ENCODE data around the gene FASTK. TPM values are rescaled to one million over a fixed set of nuclear protein-coding genes. Genes with fewer than 3 reads are reported as not detected.
A peak's percentile ranks its signal among the peaks of the same experiment; 100 is the strongest.

FASTK gene
- total RNA-seq, 1 donor from 2014 or later = 22.4 TPM

DNA sequence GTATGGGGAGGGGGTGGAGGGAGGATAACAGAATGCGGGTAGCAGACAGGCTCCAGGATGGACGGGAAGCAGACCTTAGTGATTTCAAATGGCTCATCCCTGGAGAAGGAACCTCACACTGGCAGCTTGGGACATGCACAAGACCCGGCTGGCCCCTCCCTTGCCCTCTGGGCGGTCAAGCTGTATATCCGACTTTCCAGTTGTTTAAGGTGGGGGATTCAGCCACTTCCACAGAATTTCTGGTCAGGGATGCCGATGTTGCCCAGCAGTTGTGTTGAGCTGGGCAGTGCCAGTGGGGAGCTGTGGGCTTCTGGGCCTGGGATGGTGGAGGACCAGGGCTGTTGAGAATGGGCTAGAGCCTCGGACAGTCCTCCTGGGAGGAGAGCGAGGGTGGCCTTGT, 48.1 kb upstream of the FASTK start:
- Mint-ChIP-seq H3K36me3 (peaks cover 23% of the 10 kb centered on the region), H3K9me3 (no peaks in the 10 kb centered on the region), H3K4me1 (peaks cover 19% of the 10 kb centered on the region), H3K4me3 (no peak overlapping the region), H3K27ac (no peak overlapping the region), H3K27me3 (ENCODE audit: insufficient read depth, low read depth) (peaks cover 16% of the 10 kb centered on the region)
- no peak overlapping the region for H3K4me3 ChIP-seq
- peaks cover 8% of the 10 kb centered on the region for H3K4me1 ChIP-seq
- no peak overlapping the region for H3K4me2 ChIP-seq
- H3K27ac ChIP-seq = no peak overlapping the region
- H4K20me1 ChIP-seq (ENCODE audit: low read depth) = peaks cover 46% of the 10 kb centered on the region
- H3K27me3 ChIP-seq = no peaks in the 10 kb centered on the region
- no peak overlapping the region for H3K9ac ChIP-seq
- no peaks in the 10 kb centered on the region for H3K79me2 ChIP-seq (ENCODE audit: low read depth)
- no peaks in the 10 kb centered on the region for H3K36me3 ChIP-seq
- H2AFZ ChIP-seq (replicated peaks) = no peak overlapping the region
- peaks cover 34% of the 10 kb centered on the region for H3F3A ChIP-seq (ENCODE audit: low read depth)
- no peaks in the 10 kb centered on the region for H3K9me3 ChIP-seq (ENCODE audit: low read depth)
- TF ChIP-seq, protein P1, sequence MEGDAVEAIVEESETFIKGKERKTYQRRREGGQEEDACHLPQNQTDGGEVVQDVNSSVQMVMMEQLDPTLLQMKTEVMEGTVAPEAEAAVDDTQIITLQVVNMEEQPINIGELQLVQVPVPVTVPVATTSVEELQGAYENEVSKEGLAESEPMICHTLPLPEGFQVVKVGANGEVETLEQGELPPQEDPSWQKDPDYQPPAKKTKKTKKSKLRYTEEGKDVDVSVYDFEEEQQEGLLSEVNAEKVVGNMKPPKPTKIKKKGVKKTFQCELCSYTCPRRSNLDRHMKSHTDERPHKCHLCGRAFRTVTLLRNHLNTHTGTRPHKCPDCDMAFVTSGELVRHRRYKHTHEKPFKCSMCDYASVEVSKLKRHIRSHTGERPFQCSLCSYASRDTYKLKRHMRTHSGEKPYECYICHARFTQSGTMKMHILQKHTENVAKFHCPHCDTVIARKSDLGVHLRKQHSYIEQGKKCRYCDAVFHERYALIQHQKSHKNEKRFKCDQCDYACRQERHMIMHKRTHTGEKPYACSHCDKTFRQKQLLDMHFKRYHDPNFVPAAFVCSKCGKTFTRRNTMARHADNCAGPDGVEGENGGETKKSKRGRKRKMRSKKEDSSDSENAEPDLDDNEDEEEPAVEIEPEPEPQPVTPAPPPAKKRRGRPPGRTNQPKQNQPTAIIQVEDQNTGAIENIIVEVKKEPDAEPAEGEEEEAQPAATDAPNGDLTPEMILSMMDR (IDR thresholded peaks at IDR 0.05) = no peak
- TF ChIP-seq EZH2phosphoT487 (IDR thresholded peaks at IDR 0.05) (no peak), EZH2 (IDR thresholded peaks at IDR 0.05) (no peak)
- DNase-seq (ENCODE audit: low spot score) = no peak

- Histone ChIP-seq H3K9ac (no peak overlapping the region), H3K79me2 (ENCODE audit: low read depth) (no peaks in the 10 kb centered on the region), H2AFZ (replicated peaks) (no peak overlapping the region), H3K27me3 (no peaks in the 10 kb centered on the region), H3K4me1 (peaks cover 8% of the 10 kb centered on the region), H3K9me3 (ENCODE audit: low read depth) (no peaks in the 10 kb centered on the region), H3K4me3 (no peak overlapping the region), H3K36me3 (no peaks in the 10 kb centered on the region), H3K27ac (no peak overlapping the region), H3F3A (ENCODE audit: low read depth) (peaks cover 40% of the 10 kb centered on the region), H3K4me2 (no peak overlapping the region), H4K20me1 (ENCODE audit: low read depth) (peaks cover 52% of the 10 kb centered on the region)
- no peak for DNase-seq (ENCODE audit: low spot score)
- Mint-ChIP-seq H3K9me3 (no peaks in the 10 kb centered on the region), H3K36me3 (peaks cover 24% of the 10 kb centered on the region), H3K27ac (no peak overlapping the region), H3K27me3 (ENCODE audit: insufficient read depth, low read depth) (peaks cover 16% of the 10 kb centered on the region), H3K4me1 (peaks cover 22% of the 10 kb centered on the region), H3K4me3 (no peak overlapping the region)
- TF ChIP-seq, protein P1 (IDR thresholded peaks at IDR 0.05) = no peak
- TF ChIP-seq EZH2phosphoT487 (IDR thresholded peaks at IDR 0.05) (no peak), EZH2 (IDR thresholded peaks at IDR 0.05) (no peak)
Observed at GRCh38 chr7:151128144-151128543, 47.5 kb upstream of the FASTK start.

DNA sequence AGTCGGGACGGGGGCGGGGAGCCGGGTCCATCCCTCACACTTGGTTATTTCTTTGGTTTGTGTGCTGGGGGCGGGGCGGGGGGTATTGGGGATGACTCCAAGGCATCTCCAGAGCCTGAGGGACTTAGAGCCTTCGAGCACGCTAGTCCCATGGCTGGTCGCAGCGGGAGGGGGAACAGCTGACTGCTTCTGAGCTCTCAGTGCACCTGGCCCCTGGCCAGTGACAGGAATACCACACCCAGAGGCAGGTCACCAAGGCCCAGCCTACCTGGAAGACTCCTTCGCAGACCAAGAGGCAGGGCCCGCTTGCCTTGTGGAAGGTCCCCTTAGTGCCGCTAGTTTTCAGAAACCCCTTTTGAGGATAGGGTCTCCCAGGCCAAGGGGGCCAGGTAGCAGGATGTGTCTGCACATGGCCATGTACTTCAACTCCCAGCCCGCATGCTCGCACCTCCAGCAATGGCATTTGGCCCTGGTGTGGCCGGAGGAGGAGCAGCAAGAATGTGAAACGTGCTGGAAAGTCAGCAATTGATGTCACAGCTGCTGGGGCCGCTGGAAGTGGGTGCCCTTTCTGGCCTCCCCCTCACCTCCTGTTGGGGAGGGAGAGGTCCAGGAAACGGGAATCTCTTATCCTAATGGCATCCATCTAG, 46.0 kb upstream of the FASTK start:
- H3K27ac Mint-ChIP-seq = no peak overlapping the region
- H3F3A ChIP-seq (ENCODE audit: low read depth) = peaks cover 41% of the 10 kb centered on the region
- no peaks in the 10 kb centered on the region for H3K79me2 ChIP-seq (ENCODE audit: low read depth)
- no peaks in the 10 kb centered on the region for H3K36me3 ChIP-seq
- no peak overlapping the region for H3K27ac ChIP-seq
- peaks cover 8% of the 10 kb centered on the region for H3K4me1 ChIP-seq
- H3K27me3 Mint-ChIP-seq (ENCODE audit: insufficient read depth, low read depth) = peaks cover 15% of the 10 kb centered on the region
- no peaks in the 10 kb centered on the region for H3K27me3 ChIP-seq
- no peaks in the 10 kb centered on the region for H3K9me3 ChIP-seq (ENCODE audit: low read depth)
- TF ChIP-seq, protein P1 (IDR thresholded peaks at IDR 0.05) = no peak
- TF ChIP-seq EZH2 (IDR thresholded peaks at IDR 0.05) (no peak), EZH2phosphoT487 (IDR thresholded peaks at IDR 0.05) (no peak)
- peak overlapping the region; percentile 54 for H3K4me3 ChIP-seq
- H3K36me3 Mint-ChIP-seq = peaks cover 18% of the 10 kb centered on the region
- H3K4me1 Mint-ChIP-seq = peaks cover 25% of the 10 kb centered on the region
- DNase-seq (ENCODE audit: low spot score) = peak; percentile 41
- H3K9me3 Mint-ChIP-seq = no peaks in the 10 kb centered on the region
- no peak overlapping the region for H2AFZ ChIP-seq (replicated peaks)
- H4K20me1 ChIP-seq (ENCODE audit: low read depth) = peaks cover 56% of the 10 kb centered on the region
- no peak overlapping the region for H3K9ac ChIP-seq
- H3K4me2 ChIP-seq = peak overlapping the region; percentile 90
- peak overlapping the region; percentile 41 for H3K4me3 Mint-ChIP-seq
